Gastrocnemius medialis (tissue), 4 donors: ENCODE results near the gene ZBTB17. TPM values are rescaled to one million over a fixed set of nuclear protein-coding genes. Genes with fewer than 3 reads are reported as not detected.

ENCODE experiments used
- ATAC-seq, 2 donors: fragments of 150-250 bp; one replicate each; pipeline ENCODE4 v1.9.1; 2016
- DNase-seq, 2 donors: peaks; one replicate each; pipeline ENCODE4 v3.0.0-alpha.2; 2019
- H3K27ac ChIP-seq, 4 donors: fragments of 200-600 bp; sonication (generic); 1 replicate in 1 of 4; 2 replicates in 3 of 4; pipeline ENCODE4 v1.5.1; 2016 to 2018; ENCODE audit warnings: mild to moderate bottlenecking in 2 of 4, moderate library complexity in 1 of 4
- H3K27me3 ChIP-seq, 3 donors: fragments of 200-600 bp; sonication (generic) in 2 of 3; 1 replicate in 1 of 3; 2 replicates in 2 of 3; pipeline versions ENCODE4 v1.5.1 to v1.6.0; 2016 to 2019; ENCODE audit warnings: mild to moderate bottlenecking in 1 of 3, moderate library complexity in 1 of 3
- H3K36me3 ChIP-seq, 2 donors: fragments of 200-600 bp; sonication (generic) in 1 of 2; one replicate each; pipeline ENCODE4 v1.5.1; 2017 to 2018
- H3K4me1 ChIP-seq, 2 donors: fragments of 200-600 bp; sonication (generic) in 1 of 2; one replicate each; pipeline ENCODE4 v1.5.1; 2016 to 2017; ENCODE audit warnings: mild to moderate bottlenecking in 2 of 2
- H3K4me3 ChIP-seq, 4 donors: fragments of 200-600 bp; sonication (generic) in 3 of 4; 1 replicate in 1 of 4; 2 replicates in 3 of 4; pipeline ENCODE4 v1.5.1; 2016 to 2019; ENCODE audit warnings: mild to moderate bottlenecking in 2 of 4
- H3K9me3 ChIP-seq, 3 donors: fragments of 200-600 bp; sonication (generic) in 2 of 3; 1 replicate in 1 of 3; 2 replicates in 2 of 3; pipeline ENCODE4 v1.5.1; 2016 to 2019
- CTCF ChIP-seq, 5 experiments: fragments of 450-650 bp in 3 of 5; fragments of 200-600 bp in 2 of 5; sonication (generic) in 2 of 5; IDR thresholded peaks in 4 of 5; conservative IDR thresholded peaks in 1 of 5; 1 replicate in 4 of 5; 2 replicates in 1 of 5; pipeline ENCODE4 v1.5.1; 2016 to 2019; ENCODE audit warnings: antibody characterized with exemption in 5 of 5, mild to moderate bottlenecking in 3 of 5, moderate library complexity in 3 of 5
- POLR2A ChIP-seq, 2 donors: fragments of 450-650 bp; IDR thresholded peaks; one replicate each; pipeline ENCODE4 v1.6.1; 2017; ENCODE audit warnings: antibody characterized with exemption in 2 of 2, mild to moderate bottlenecking in 2 of 2, moderate library complexity in 2 of 2
- in situ Hi-C, 4 donors: fragments of 200-750 bp; cut with MboI; loops; one replicate each; pipeline versions ENCODE4 v1.15.0 to v1.8.0; 2017; ENCODE audit warnings: low sequenced_read_pairs in 4 of 4
- intact Hi-C: fragments of 100-400 bp; cut with DNase I; formaldehyde crosslinking; loops from one replicate; pipeline ENCODE4 v1.15.1; 2023; ENCODE audit warnings: low total_unique reads
- total RNA-seq, 4 donors: library from RNA; depleted of rRNA; stranded (reverse); fragments of >200 nt; gene quantifications; one replicate each; pipeline versions ENCODE4 v1.1.0 to v1.2.3, GENCODE V29; 2016

The ZBTB17 gene
- total RNA-seq, 4 donors from 2014 or later, result 25.9 to 44.1 (median 31.5) TPM

DNA sequence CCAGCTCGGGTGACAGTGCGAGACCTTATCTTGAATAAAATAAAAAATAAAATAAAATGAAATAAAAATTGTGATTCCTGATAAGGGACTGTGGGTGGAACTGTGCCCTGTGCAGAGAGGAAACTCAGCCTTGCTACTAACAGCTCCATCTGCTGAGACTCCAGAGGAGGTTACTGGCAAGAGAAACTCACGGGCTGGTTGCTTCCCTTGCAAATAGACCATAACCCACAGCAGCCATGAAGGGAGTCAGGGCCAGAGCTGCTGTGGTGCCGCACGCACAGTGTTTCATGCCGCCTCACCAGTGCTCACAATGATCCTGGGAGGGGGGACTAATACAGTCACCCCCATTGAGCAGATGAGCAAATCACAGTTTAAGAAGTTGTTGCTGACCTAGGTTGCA, 13.7 kb downstream of the ZBTB17 start:
- intact Hi-C loops (no loop called here), in situ Hi-C loops (loop anchor here in 1 of 4 donors (25.0 kb wide), 1 partner anchor 150 kb away; the partner anchor contains the start of gene UQCRHL)
- no peak for TF ChIP-seq POLR2A (IDR thresholded peaks at IDR 0.05)
- TF ChIP-seq CTCF (IDR thresholded peaks at IDR 0.05 in 4 of 5, conservative IDR thresholded peaks at IDR 0.05 in 1 of 5), result no peak
- DNase-seq (no peak), ATAC-seq (no peak)
- Histone ChIP-seq H3K36me3 (no peaks in the 10 kb centered on the region), H3K27me3 (no peaks in the 10 kb centered on the region), H3K27ac (no peak overlapping the region), H3K4me1 (peaks cover 32 to 33% of the 10 kb centered on the region in 2 donors), H3K9me3 (no peaks in the 10 kb centered on the region), H3K4me3 (no peak overlapping the region)

DNA sequence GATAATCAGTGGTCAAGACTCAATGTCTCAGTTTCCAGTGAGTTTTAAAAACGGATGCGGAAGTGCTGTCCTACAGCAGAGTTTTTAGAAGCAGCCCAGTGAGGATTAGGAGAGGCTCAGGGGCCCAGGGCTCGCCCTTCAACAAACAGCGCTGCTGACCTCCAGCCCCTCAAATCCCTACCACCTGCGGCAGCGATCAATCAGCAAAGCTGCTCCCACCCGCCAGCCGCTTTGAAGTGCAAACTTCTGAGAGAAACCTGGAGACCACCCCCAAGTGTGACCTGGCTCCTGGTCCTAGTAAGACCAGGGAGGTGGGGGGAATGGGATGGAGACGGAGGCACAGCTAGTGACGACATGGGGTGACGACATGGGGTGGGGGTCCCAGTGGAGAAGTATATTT, 14.4 kb downstream of the ZBTB17 start:
- Histone ChIP-seq H3K27ac (no peak overlapping the region), H3K27me3 (no peaks in the 10 kb centered on the region), H3K4me3 (no peak overlapping the region), H3K9me3 (no peaks in the 10 kb centered on the region), H3K4me1 (peaks cover 27 to 33% of the 10 kb centered on the region in 2 donors), H3K36me3 (no peaks in the 10 kb centered on the region)
- in situ Hi-C loops (loop anchor here in 1 of 4 donors (25.0 kb wide), 1 partner anchor 149 kb away; the partner anchor contains the start of gene UQCRHL), intact Hi-C loops (no loop called here)
- TF ChIP-seq POLR2A (IDR thresholded peaks at IDR 0.05) (no peak), CTCF (IDR thresholded peaks at IDR 0.05 in 4 of 5, conservative IDR thresholded peaks at IDR 0.05 in 1 of 5) (no peak)
- ATAC-seq, result no peak
- no peak for DNase-seq

- peaks cover 25 to 36% of the 10 kb centered on the region in 2 donors for H3K4me1 ChIP-seq
- H3K4me3 ChIP-seq, result no peak overlapping the region
- no peak for ATAC-seq
- H3K9me3 ChIP-seq, result no peaks in the 10 kb centered on the region
- H3K27me3 ChIP-seq, result no peaks in the 10 kb centered on the region
- intact Hi-C loops, result no loop called here
- no peaks in the 10 kb centered on the region for H3K36me3 ChIP-seq
- DNase-seq, result no peak
- no peak overlapping the region for H3K27ac ChIP-seq
- TF ChIP-seq POLR2A (IDR thresholded peaks at IDR 0.05), result no peak
- TF ChIP-seq CTCF (IDR thresholded peaks at IDR 0.05 in 4 of 5, conservative IDR thresholded peaks at IDR 0.05 in 1 of 5), result no peak
- in situ Hi-C loops, result loop anchor here in 1 of 4 donors (25.0 kb wide), 1 partner anchor 149 kb away; the partner anchor contains the start of gene UQCRHL
Observed at GRCh38 chr1:15960808-15961207, 15.1 kb downstream of the ZBTB17 start.

GRCh38 chr1:15959827-15960446, 16.0 kb downstream of the ZBTB17 start:
- Histone ChIP-seq H3K4me3 (no peak overlapping the region), H3K27me3 (no peaks in the 10 kb centered on the region), H3K4me1 (peaks cover 19 to 28% of the 10 kb centered on the region in 2 donors), H3K9me3 (no peaks in the 10 kb centered on the region), H3K27ac (no peak overlapping the region), H3K36me3 (no peaks in the 10 kb centered on the region)
- ATAC-seq, result no peak
- no peak for DNase-seq
- TF ChIP-seq POLR2A (IDR thresholded peaks at IDR 0.05) (no peak), CTCF (IDR thresholded peaks at IDR 0.05 in 4 of 5, conservative IDR thresholded peaks at IDR 0.05 in 1 of 5) (no peak)
- intact Hi-C loops, result no loop called here
- in situ Hi-C loops, result loop anchor here in 1 of 4 donors (25.0 kb wide), 1 partner anchor 148 kb away; the partner anchor contains the start of gene UQCRHL
